ENCODE data around the gene OLAH. TPM values are rescaled to one million over a fixed set of nuclear protein-coding genes. Genes with fewer than 3 reads are reported as not detected.

The OLAH gene
- not detected in 2 replicates for total RNA-seq

DNA sequence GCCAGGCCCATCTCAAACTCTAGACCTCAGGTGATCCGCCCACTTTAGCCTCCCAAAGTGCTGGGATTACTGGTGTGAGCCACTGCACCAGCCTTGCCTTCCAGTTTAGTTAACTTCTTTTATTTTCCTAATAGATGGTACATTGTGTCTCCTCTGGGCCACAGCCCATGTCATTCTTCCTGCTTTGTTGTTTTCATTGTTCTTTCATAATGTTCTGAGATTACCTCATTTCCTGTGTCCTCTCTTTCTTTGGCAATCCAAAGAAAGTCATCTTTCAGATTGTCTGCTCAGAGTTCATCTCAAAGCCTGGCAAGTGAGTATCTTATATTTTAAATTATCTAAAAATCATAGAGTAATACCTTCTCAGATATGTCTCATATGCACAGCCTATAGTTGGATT, at the start of gene OLAH:
OLAH (plus strand) TSS at position 270 of the 400 bp plus-strand sequence. CDS start 3,346 bp downstream, outside the sequence.

GRCh38 chr10:15088428-15089261, 44.9 kb downstream of the OLAH start, which contains the start of gene ACBD7:
ACBD7 (minus strand) TSS chr10:15088776; CDS start chr10:15088728, 48 bp downstream.

GRCh38 chr10:15097011-15097812, 53.5 kb downstream of the OLAH start, which contains the start of gene RPP38:
RPP38 (plus strand) TSS chr10:15097355; CDS start chr10:15103315, 5,960 bp downstream.

Other genes with a start within 250 kb of the OLAH start
- gene CDNF, start 205.9 kb upstream of the OLAH start, total RNA-seq: 0.86 and 1.1 TPM in 2 replicates
- gene HSPA14, start 205.6 kb upstream of the OLAH start, total RNA-seq: 7.7 and 14.0 TPM in 2 replicates
- 14.2 and 26.6 TPM in 2 replicates for gene MSANTD7, start 205.6 kb upstream of the OLAH start, total RNA-seq
- gene SUV39H2, start 165.1 kb upstream of the OLAH start, total RNA-seq: 5.7 and 23.3 TPM in 2 replicates
- gene DCLRE1C, start 89.8 kb upstream of the OLAH start, total RNA-seq: 11.4 and 16.3 TPM in 2 replicates
- not detected in 2 replicates for gene MEIG1, start 84.6 kb upstream of the OLAH start, total RNA-seq
- 0.72 TPM in 1 of 2 replicates, not detected in the other for gene ACBD7, start 44.8 kb downstream of the OLAH start, total RNA-seq
- gene RPP38, start 53.4 kb downstream of the OLAH start, total RNA-seq: 15.5 and 16.0 TPM in 2 replicates
- gene NMT2, start 124.8 kb downstream of the OLAH start, total RNA-seq: 25.6 and 35.6 TPM in 2 replicates

Data from placental pericyte (primary cell).